ENCODE measurements around the gene RLBP1. TPM values are rescaled to one million over a fixed set of nuclear protein-coding genes. Genes with fewer than 3 reads are reported as not detected.

The RLBP1 gene
- total RNA-seq, 1 donor from 2014 or later: not detected

DNA sequence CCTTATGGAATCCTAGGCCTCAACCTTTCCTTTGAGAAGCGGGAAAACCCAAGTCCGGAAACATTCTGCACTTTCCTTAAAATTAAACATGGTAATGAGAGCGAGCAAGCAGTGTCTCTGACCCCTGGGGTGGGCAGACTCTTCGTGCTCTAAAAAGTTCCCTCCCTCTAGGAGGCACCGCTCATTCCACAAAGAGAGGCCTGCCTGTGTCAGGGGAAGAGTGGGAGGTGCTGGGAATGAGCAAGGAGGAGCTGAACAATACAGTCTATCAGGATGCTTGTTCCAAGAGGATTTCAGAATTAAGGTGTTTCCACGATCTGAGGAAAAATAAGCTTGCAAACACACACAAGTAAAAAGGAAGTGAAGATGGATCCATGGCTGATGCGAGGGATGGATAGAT, 6.0 kb upstream of the RLBP1 start:
- Mint-ChIP-seq H3K4me1 (ENCODE audit: low read depth, unreplicated experiment) (no peaks in the 10 kb centered on the region), H3K27me3 (ENCODE audit: unreplicated experiment) (peaks cover 3% of the 10 kb centered on the region), H3K27ac (ENCODE audit: unreplicated experiment) (no peak overlapping the region), H3K4me3 (ENCODE audit: unreplicated experiment) (no peak overlapping the region), H3K36me3 (ENCODE audit: unreplicated experiment) (no peaks in the 10 kb centered on the region), H3K9me3 (ENCODE audit: unreplicated experiment) (peaks cover 1% of the 10 kb centered on the region)
- DNase-seq: no peak
- TF ChIP-seq CTCF (IDR thresholded peaks at IDR 0.05; ENCODE audit: partially characterized antibody, unreplicated experiment): no peak

DNA sequence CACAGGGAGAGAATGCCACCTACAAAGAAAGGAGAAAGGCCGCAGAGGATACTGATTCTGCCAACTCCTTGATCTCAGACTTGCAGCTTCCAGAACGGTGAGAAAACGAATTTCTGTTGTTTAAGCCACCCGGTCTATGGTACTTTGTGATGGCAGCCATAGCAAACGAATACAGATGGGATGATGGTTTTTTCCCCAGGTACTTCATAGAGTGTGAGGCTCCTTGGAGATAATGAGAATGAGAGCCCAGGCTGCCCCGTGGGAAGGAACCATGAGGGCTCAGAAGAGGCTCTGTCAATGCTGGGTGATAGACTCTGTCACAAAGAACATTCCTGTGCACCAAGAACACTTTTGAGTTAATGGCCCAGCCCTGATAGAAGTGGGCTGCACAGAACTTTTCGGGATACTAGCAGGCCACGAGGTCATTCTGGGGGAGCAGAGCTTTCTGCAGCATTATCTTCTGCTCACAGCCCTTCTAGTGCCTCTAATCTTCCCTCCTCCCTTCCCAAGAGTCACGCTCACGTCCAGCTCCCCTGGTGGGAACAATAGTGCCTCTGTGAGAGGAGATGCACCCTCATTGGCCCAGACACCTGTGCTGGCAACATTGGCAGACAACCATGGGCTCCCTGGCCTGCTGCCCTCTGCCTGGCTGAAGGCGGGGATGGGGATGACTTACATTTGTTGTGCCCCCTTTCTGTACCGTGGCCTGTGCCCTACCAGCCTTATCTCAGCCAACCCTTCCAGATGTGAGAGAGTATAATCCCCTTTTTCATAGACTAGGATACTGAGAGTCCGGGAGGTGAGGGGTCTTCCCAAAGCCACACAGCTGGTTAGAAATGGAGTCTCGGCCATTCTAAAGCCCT, 5.2 kb upstream of the RLBP1 start:
- H3K36me3 Mint-ChIP-seq (ENCODE audit: unreplicated experiment): no peaks in the 10 kb centered on the region
- no peak for DNase-seq
- H3K4me1 Mint-ChIP-seq (ENCODE audit: low read depth, unreplicated experiment): no peaks in the 10 kb centered on the region
- no peak overlapping the region for H3K4me3 Mint-ChIP-seq (ENCODE audit: unreplicated experiment)
- no peak for TF ChIP-seq CTCF (IDR thresholded peaks at IDR 0.05; ENCODE audit: partially characterized antibody, unreplicated experiment)
- peaks cover 3% of the 10 kb centered on the region for H3K27me3 Mint-ChIP-seq (ENCODE audit: unreplicated experiment)
- no peak overlapping the region for H3K27ac Mint-ChIP-seq (ENCODE audit: unreplicated experiment)
- H3K9me3 Mint-ChIP-seq (ENCODE audit: unreplicated experiment): peaks cover 1% of the 10 kb centered on the region

- no peaks in the 10 kb centered on the region for H3K36me3 Mint-ChIP-seq (ENCODE audit: unreplicated experiment)
- no peak for DNase-seq
- H3K4me1 Mint-ChIP-seq (ENCODE audit: low read depth, unreplicated experiment): no peaks in the 10 kb centered on the region
- TF ChIP-seq CTCF (IDR thresholded peaks at IDR 0.05; ENCODE audit: partially characterized antibody, unreplicated experiment): no peak
- H3K9me3 Mint-ChIP-seq (ENCODE audit: unreplicated experiment): peaks cover 1% of the 10 kb centered on the region
- no peak overlapping the region for H3K27ac Mint-ChIP-seq (ENCODE audit: unreplicated experiment)
- H3K4me3 Mint-ChIP-seq (ENCODE audit: unreplicated experiment): no peak overlapping the region
- H3K27me3 Mint-ChIP-seq (ENCODE audit: unreplicated experiment): peaks cover 3% of the 10 kb centered on the region
These were observed 4.2 kb upstream of the RLBP1 start for GRCh38 chr15:89225588-89225987.

DNA sequence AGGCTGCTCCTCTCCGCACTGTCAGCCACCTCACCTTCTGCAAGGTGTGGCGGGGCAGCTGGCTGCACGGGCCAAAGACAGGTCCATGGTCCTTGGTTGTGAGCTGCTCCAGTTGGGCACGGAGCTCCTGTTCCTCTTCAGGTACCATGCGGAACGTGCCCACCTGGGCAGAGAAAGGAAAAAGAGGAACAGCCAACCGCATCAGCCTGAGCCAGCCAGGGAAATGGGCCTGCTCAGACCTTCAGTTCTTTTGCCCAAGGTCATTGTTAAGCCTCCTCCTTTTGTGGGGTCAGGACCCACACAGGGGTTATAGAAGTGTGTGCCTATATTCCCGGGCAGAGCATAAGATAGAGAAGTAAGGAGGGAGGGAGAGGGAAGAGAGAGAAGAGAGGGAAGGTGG, 2.8 kb downstream of the RLBP1 start:
- Mint-ChIP-seq H3K36me3 (ENCODE audit: unreplicated experiment) (no peaks in the 10 kb centered on the region), H3K4me3 (ENCODE audit: unreplicated experiment) (no peak overlapping the region), H3K4me1 (ENCODE audit: low read depth, unreplicated experiment) (no peaks in the 10 kb centered on the region), H3K27ac (ENCODE audit: unreplicated experiment) (no peak overlapping the region), H3K27me3 (ENCODE audit: unreplicated experiment) (peaks cover 1% of the 10 kb centered on the region), H3K9me3 (ENCODE audit: unreplicated experiment) (peaks cover 3% of the 10 kb centered on the region)
- DNase-seq: no peak
- TF ChIP-seq CTCF (IDR thresholded peaks at IDR 0.05; ENCODE audit: partially characterized antibody, unreplicated experiment): no peak

DNA sequence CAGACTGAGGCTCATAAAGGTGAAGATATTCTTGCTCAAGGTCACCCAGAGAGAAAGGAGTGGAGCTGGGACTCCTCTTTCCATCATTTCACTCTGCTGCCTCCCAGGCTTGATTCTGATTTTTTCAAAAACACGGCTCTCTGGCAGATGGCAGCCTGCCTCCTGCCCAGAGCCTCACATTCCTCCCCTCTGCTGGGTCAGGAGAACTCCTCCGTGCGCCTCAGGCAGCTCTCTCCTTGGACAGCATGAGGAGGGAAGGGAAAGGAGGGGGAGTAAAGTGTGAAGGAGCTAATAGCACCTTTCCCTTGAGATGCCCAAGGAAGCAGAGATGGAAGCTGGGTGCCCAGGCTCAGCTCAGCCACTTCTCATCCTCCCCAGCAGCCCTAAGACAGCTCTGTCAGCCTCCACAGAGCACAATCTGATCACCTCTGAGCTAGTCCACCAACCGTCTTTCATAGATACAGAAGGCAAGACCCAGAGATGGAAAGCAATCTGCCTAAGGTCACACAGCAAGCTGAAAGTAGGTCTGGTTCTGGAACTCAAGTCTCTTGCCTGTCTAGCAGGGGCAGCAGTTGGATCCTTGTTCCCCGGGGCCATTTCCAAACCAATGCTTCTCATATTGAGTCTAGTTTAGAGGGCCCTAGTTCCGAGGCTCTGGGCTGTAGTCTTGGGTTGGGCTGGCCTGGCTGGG, 3.5 kb downstream of the RLBP1 start:
- Mint-ChIP-seq H3K4me3 (ENCODE audit: unreplicated experiment) (no peak overlapping the region), H3K27ac (ENCODE audit: unreplicated experiment) (no peak overlapping the region), H3K4me1 (ENCODE audit: low read depth, unreplicated experiment) (no peaks in the 10 kb centered on the region), H3K9me3 (ENCODE audit: unreplicated experiment) (peaks cover 3% of the 10 kb centered on the region), H3K27me3 (ENCODE audit: unreplicated experiment) (peaks cover 1% of the 10 kb centered on the region), H3K36me3 (ENCODE audit: unreplicated experiment) (no peaks in the 10 kb centered on the region)
- DNase-seq: no peak
- TF ChIP-seq CTCF (IDR thresholded peaks at IDR 0.05; ENCODE audit: partially characterized antibody, unreplicated experiment): no peak
